ENCODE data around the gene ARID2. TPM values are rescaled to one million over a fixed set of nuclear protein-coding genes. Genes with fewer than 3 reads are reported as not detected.

Gene ARID2
- total RNA-seq, 1 donor from 2014 or later, result 46.3 TPM

GRCh38 chr12:45779936-45780335 lies 50.4 kb downstream of the ARID2 start:
- Mint-ChIP-seq H3K9me3 (ENCODE audit: unreplicated experiment) (no peaks in the 10 kb centered on the region), H3K36me3 (ENCODE audit: low read depth, unreplicated experiment) (no peaks in the 10 kb centered on the region), H3K27me3 (ENCODE audit: unreplicated experiment) (no peaks in the 10 kb centered on the region), H3K4me3 (ENCODE audit: unreplicated experiment) (no peak overlapping the region), H3K27ac (ENCODE audit: unreplicated experiment) (no peak overlapping the region), H3K4me1 (ENCODE audit: unreplicated experiment) (no peaks in the 10 kb centered on the region)
- TF ChIP-seq CTCF (IDR thresholded peaks at IDR 0.05; ENCODE audit: unreplicated experiment), result no peak
- no peak for DNase-seq (ENCODE audit: low spot score)

- H3K9me3 Mint-ChIP-seq (ENCODE audit: unreplicated experiment), result no peaks in the 10 kb centered on the region
- no peaks in the 10 kb centered on the region for H3K36me3 Mint-ChIP-seq (ENCODE audit: low read depth, unreplicated experiment)
- no peak for TF ChIP-seq CTCF (IDR thresholded peaks at IDR 0.05; ENCODE audit: unreplicated experiment)
- no peaks in the 10 kb centered on the region for H3K27me3 Mint-ChIP-seq (ENCODE audit: unreplicated experiment)
- no peak overlapping the region for H3K4me3 Mint-ChIP-seq (ENCODE audit: unreplicated experiment)
- no peaks in the 10 kb centered on the region for H3K4me1 Mint-ChIP-seq (ENCODE audit: unreplicated experiment)
- no peak overlapping the region for H3K27ac Mint-ChIP-seq (ENCODE audit: unreplicated experiment)
- DNase-seq (ENCODE audit: low spot score), result no peak
These were observed 51.6 kb downstream of the ARID2 start for GRCh38 chr12:45781080-45781479.

- H3K36me3 Mint-ChIP-seq (ENCODE audit: low read depth, unreplicated experiment), result no peaks in the 10 kb centered on the region
- H3K9me3 Mint-ChIP-seq (ENCODE audit: unreplicated experiment), result no peaks in the 10 kb centered on the region
- H3K4me3 Mint-ChIP-seq (ENCODE audit: unreplicated experiment), result no peak overlapping the region
- TF ChIP-seq CTCF (IDR thresholded peaks at IDR 0.05; ENCODE audit: unreplicated experiment), result no peak
- DNase-seq (ENCODE audit: low spot score), result no peak
- no peaks in the 10 kb centered on the region for H3K27me3 Mint-ChIP-seq (ENCODE audit: unreplicated experiment)
- no peak overlapping the region for H3K27ac Mint-ChIP-seq (ENCODE audit: unreplicated experiment)
- no peaks in the 10 kb centered on the region for H3K4me1 Mint-ChIP-seq (ENCODE audit: unreplicated experiment)
These were observed 55.8 kb downstream of the ARID2 start for GRCh38 chr12:45785315-45785714.

GRCh38 chr12:45789025-45789424 lies 59.5 kb downstream of the ARID2 start:
- H3K27me3 Mint-ChIP-seq (ENCODE audit: unreplicated experiment), result no peaks in the 10 kb centered on the region
- H3K4me1 Mint-ChIP-seq (ENCODE audit: unreplicated experiment), result no peaks in the 10 kb centered on the region

GRCh38 chr12:45794422-45794821 lies 64.9 kb downstream of the ARID2 start:
- TF ChIP-seq CTCF (IDR thresholded peaks at IDR 0.05; ENCODE audit: unreplicated experiment), result no peak
- H3K4me3 Mint-ChIP-seq (ENCODE audit: unreplicated experiment), result no peak overlapping the region
- DNase-seq (ENCODE audit: low spot score), result no peak
- H3K27ac Mint-ChIP-seq (ENCODE audit: unreplicated experiment), result no peak overlapping the region
- H3K4me1 Mint-ChIP-seq (ENCODE audit: unreplicated experiment), result peaks cover 3% of the 10 kb centered on the region
- no peaks in the 10 kb centered on the region for H3K9me3 Mint-ChIP-seq (ENCODE audit: unreplicated experiment)
- H3K36me3 Mint-ChIP-seq (ENCODE audit: low read depth, unreplicated experiment), result no peaks in the 10 kb centered on the region
- no peaks in the 10 kb centered on the region for H3K27me3 Mint-ChIP-seq (ENCODE audit: unreplicated experiment)

More at GRCh38 chr12:45789025-45789424, 59.5 kb downstream of the ARID2 start:
- H3K4me3 Mint-ChIP-seq (ENCODE audit: unreplicated experiment), result no peak overlapping the region
- H3K27ac Mint-ChIP-seq (ENCODE audit: unreplicated experiment), result no peak overlapping the region
- no peaks in the 10 kb centered on the region for H3K36me3 Mint-ChIP-seq (ENCODE audit: low read depth, unreplicated experiment)
- H3K9me3 Mint-ChIP-seq (ENCODE audit: unreplicated experiment), result no peaks in the 10 kb centered on the region
- no peak for DNase-seq (ENCODE audit: low spot score)
- TF ChIP-seq CTCF (IDR thresholded peaks at IDR 0.05; ENCODE audit: unreplicated experiment), result no peak

Measured in endothelial cell (in vitro differentiated cells).